ENCODE results near the gene BMPER.

The BMPER gene

GRCh38 chr7:33979300-33979806 is 74.0 kb downstream of the BMPER start:
- TF ChIP-seq POLR2AphosphoS5 (IDR thresholded peaks at IDR 0.05; ENCODE audit: low read depth, low read length) (no peak), TAF1 (IDR thresholded peaks at IDR 0.05; ENCODE audit: borderline replicate concordance, insufficient read depth, low read length) (no peak), SIN3A (IDR thresholded peaks at IDR 0.05; ENCODE audit: borderline replicate concordance, insufficient read depth, low read length) (no peak), REST (IDR thresholded peaks at IDR 0.05; ENCODE audit: insufficient read depth in 1 of 2, low read depth in 2 of 2, low read length in 2 of 2) (no peak), FOXP2 (optimal IDR thresholded peaks at IDR 0.05; ENCODE audit: borderline replicate concordance, extremely low read depth, extremely low read length, insufficient read depth) (no peak)

GRCh38 chr7:33979807-33980355 is 74.5 kb downstream of the BMPER start:
- TF ChIP-seq REST (IDR thresholded peaks at IDR 0.05; ENCODE audit: insufficient read depth in 1 of 2, low read depth in 2 of 2, low read length in 2 of 2) (no peak), FOXP2 (optimal IDR thresholded peaks at IDR 0.05; ENCODE audit: borderline replicate concordance, extremely low read depth, extremely low read length, insufficient read depth) (no peak), SIN3A (IDR thresholded peaks at IDR 0.05; ENCODE audit: borderline replicate concordance, insufficient read depth, low read length) (no peak), TAF1 (IDR thresholded peaks at IDR 0.05; ENCODE audit: borderline replicate concordance, insufficient read depth, low read length) (no peak), POLR2AphosphoS5 (IDR thresholded peaks at IDR 0.05; ENCODE audit: low read depth, low read length) (no peak)

GRCh38 chr7:33981226-33981625 is 75.9 kb downstream of the BMPER start:
- TF ChIP-seq SIN3A (IDR thresholded peaks at IDR 0.05; ENCODE audit: borderline replicate concordance, insufficient read depth, low read length): no peak
- TF ChIP-seq REST (IDR thresholded peaks at IDR 0.05; ENCODE audit: insufficient read depth in 1 of 2, low read depth in 2 of 2, low read length in 2 of 2): no peak
- no peak for TF ChIP-seq FOXP2 (optimal IDR thresholded peaks at IDR 0.05; ENCODE audit: borderline replicate concordance, extremely low read depth, extremely low read length, insufficient read depth)
- TF ChIP-seq TAF1 (IDR thresholded peaks at IDR 0.05; ENCODE audit: borderline replicate concordance, insufficient read depth, low read length): no peak
- TF ChIP-seq POLR2AphosphoS5 (IDR thresholded peaks at IDR 0.05; ENCODE audit: low read depth, low read length): no peak

- TF ChIP-seq REST (IDR thresholded peaks at IDR 0.05; ENCODE audit: insufficient read depth in 1 of 2, low read depth in 2 of 2, low read length in 2 of 2): no peak
- TF ChIP-seq POLR2AphosphoS5 (IDR thresholded peaks at IDR 0.05; ENCODE audit: low read depth, low read length): no peak
- TF ChIP-seq SIN3A (IDR thresholded peaks at IDR 0.05; ENCODE audit: borderline replicate concordance, insufficient read depth, low read length): no peak
- no peak for TF ChIP-seq FOXP2 (optimal IDR thresholded peaks at IDR 0.05; ENCODE audit: borderline replicate concordance, extremely low read depth, extremely low read length, insufficient read depth)
- TF ChIP-seq TAF1 (IDR thresholded peaks at IDR 0.05; ENCODE audit: borderline replicate concordance, insufficient read depth, low read length): no peak
Observed at GRCh38 chr7:33981671-33982424, 76.5 kb downstream of the BMPER start.
